ENCODE results near the gene SNRNP70. TPM values are rescaled to one million over a fixed set of nuclear protein-coding genes. Genes with fewer than 3 reads are reported as not detected.

The SNRNP70 gene
- total RNA-seq, 1 donor from 2014 or later = 99.5 TPM

Small RNA genes within 50 kb of the gene (small RNA-seq; reads per million reads assigned to genes)
- not detected for gene RN7SL708P

Other genes with a start within 250 kb of the SNRNP70 start
- gene HSD17B14, start 249.0 kb upstream of the SNRNP70 start, total RNA-seq = 1.2 TPM
- gene PLEKHA4, start 216.8 kb upstream of the SNRNP70 start, total RNA-seq = 1.6 TPM
- gene PPP1R15A, start 213.0 kb upstream of the SNRNP70 start, total RNA-seq = 23.6 TPM
- under 0.01 TPM for gene TULP2, start 186.7 kb upstream of the SNRNP70 start, total RNA-seq
- gene NUCB1, start 185.1 kb upstream of the SNRNP70 start, total RNA-seq = 39.5 TPM
- gene DHDH, start 151.8 kb upstream of the SNRNP70 start, total RNA-seq = not detected
- 9.4 TPM for gene BAX, start 130.6 kb upstream of the SNRNP70 start, total RNA-seq
- gene FTL, start 120.1 kb upstream of the SNRNP70 start, total RNA-seq = 713 TPM
- gene GYS1, start 92.1 kb upstream of the SNRNP70 start, total RNA-seq = 12.6 TPM
- gene RUVBL2, start 91.6 kb upstream of the SNRNP70 start, total RNA-seq = 121 TPM
- gene LHB, start 68.4 kb upstream of the SNRNP70 start, total RNA-seq = not detected
- not detected for gene CGB3, start 61.1 kb upstream of the SNRNP70 start, total RNA-seq
- not detected for gene CGB2, start 53.6 kb upstream of the SNRNP70 start, total RNA-seq
- not detected for gene CGB1, start 48.6 kb upstream of the SNRNP70 start, total RNA-seq
- not detected for gene CGB5, start 41.6 kb upstream of the SNRNP70 start, total RNA-seq
- not detected for gene CGB8, start 36.3 kb upstream of the SNRNP70 start, total RNA-seq
- gene CGB7, start 27.7 kb upstream of the SNRNP70 start, total RNA-seq = not detected
- gene NTF4, start 20.6 kb upstream of the SNRNP70 start, total RNA-seq = not detected
- gene KCNA7, start 12.8 kb upstream of the SNRNP70 start, total RNA-seq = not detected
- gene LIN7B, start 28.9 kb downstream of the SNRNP70 start, total RNA-seq = 31.0 TPM
- gene C19orf73, start 33.7 kb downstream of the SNRNP70 start, total RNA-seq = 1.2 TPM
- 47.7 TPM for gene PPFIA3, start 34.1 kb downstream of the SNRNP70 start, total RNA-seq
- gene HRC, start 69.9 kb downstream of the SNRNP70 start, total RNA-seq = 0.41 TPM
- 4.1 TPM for gene TRPM4, start 72.3 kb downstream of the SNRNP70 start, total RNA-seq
- not detected for gene SLC6A16, start 239.7 kb downstream of the SNRNP70 start, total RNA-seq
- 0.82 TPM for gene CD37, start 250.0 kb downstream of the SNRNP70 start, total RNA-seq